ENCODE measurements around the gene GALK1.

GRCh38 chr17:75814021-75814395 is 49.0 kb upstream of the GALK1 start:
- TF ChIP-seq CTCF (IDR thresholded peaks at IDR 0.05) = no peak
- TF ChIP-seq EP300 (IDR thresholded peaks at IDR 0.05; ENCODE audit: low read depth) = no peak

Measured in transverse colon (tissue), 3 donors.